Activated naive CD8-positive, alpha-beta T cell treated with anti-CD3 and anti-CD28 coated beads, Interleukin-2, amount 50 U/mL, for 24 hours (primary cell): ENCODE data around the gene GZMM.

Source experiments
- ATAC-seq: fragments of 150-1000 bp; cut with Tn5 transposase; one replicate; pipeline ENCODE4 v1.10.0; 2021
- DNase-seq: peaks from one replicate; pipeline ENCODE4 v3.0.0; 2021
- H3K27ac Mint-ChIP-seq: one replicate; pipeline ENCODE4 v1.8.0; 2021; ENCODE audit warnings: mild to moderate bottlenecking, mixed read lengths
- H3K27me3 Mint-ChIP-seq: one replicate; pipeline ENCODE4 v1.8.0; 2021; ENCODE audit warnings: mixed read lengths
- H3K36me3 Mint-ChIP-seq: one replicate; pipeline ENCODE4 v1.8.0; 2021; ENCODE audit warnings: low read depth, mixed read lengths
- H3K4me1 Mint-ChIP-seq: one replicate; pipeline ENCODE4 v1.8.0; 2021; ENCODE audit warnings: mixed read lengths
- H3K4me3 Mint-ChIP-seq: one replicate; pipeline ENCODE4 v1.8.0; 2021; ENCODE audit warnings: mild to moderate bottlenecking, moderate library complexity, mixed read lengths
- H3K9me3 Mint-ChIP-seq: one replicate; pipeline ENCODE4 v1.8.0; 2021; ENCODE audit warnings: mixed read lengths

The GZMM gene

GRCh38 chr19:524062-524674 is 19.7 kb upstream of the GZMM start:
- Mint-ChIP-seq H3K36me3 (no peaks in the 10 kb centered on the region), H3K27ac (no peak overlapping the region), H3K27me3 (peaks cover 4% of the 10 kb centered on the region), H3K9me3 (no peaks in the 10 kb centered on the region), H3K4me1 (peaks cover 3% of the 10 kb centered on the region), H3K4me3 (no peak overlapping the region)
- DNase-seq = no peak
- peak; percentile 28 for ATAC-seq

DNA sequence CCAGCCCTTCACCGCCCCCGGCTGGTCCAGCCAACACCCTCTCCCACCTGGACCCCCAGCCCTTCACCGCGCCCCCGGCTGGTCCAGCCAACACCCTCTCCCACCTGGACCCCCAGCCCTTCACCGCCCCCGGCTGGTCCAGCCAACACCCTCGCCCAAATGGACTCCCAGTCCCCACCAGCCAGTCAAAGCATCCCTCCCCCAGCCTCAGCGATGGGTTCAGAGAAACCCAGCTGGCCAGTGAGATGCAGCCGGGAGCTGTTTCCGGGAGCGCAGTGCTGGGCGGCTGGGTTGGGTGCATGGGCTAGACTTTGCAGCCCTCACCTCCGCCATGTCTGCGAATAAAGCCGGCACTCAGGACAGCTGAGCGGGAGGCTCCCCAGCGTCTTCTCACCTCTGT is 18.8 kb upstream of the GZMM start:
- DNase-seq (no peak), ATAC-seq (no peak)
- Mint-ChIP-seq H3K4me3 (no peak overlapping the region), H3K27ac (no peak overlapping the region), H3K36me3 (no peaks in the 10 kb centered on the region), H3K4me1 (peaks cover 4% of the 10 kb centered on the region), H3K27me3 (peaks cover 4% of the 10 kb centered on the region), H3K9me3 (no peaks in the 10 kb centered on the region)

- ATAC-seq (no peak), DNase-seq (no peak)
- Mint-ChIP-seq H3K36me3 (no peaks in the 10 kb centered on the region), H3K4me3 (no peak overlapping the region), H3K9me3 (no peaks in the 10 kb centered on the region), H3K4me1 (peaks cover 10% of the 10 kb centered on the region), H3K27me3 (peaks cover 4% of the 10 kb centered on the region), H3K27ac (no peak overlapping the region)
Observed at GRCh38 chr19:525857-526419, 17.9 kb upstream of the GZMM start.

DNA sequence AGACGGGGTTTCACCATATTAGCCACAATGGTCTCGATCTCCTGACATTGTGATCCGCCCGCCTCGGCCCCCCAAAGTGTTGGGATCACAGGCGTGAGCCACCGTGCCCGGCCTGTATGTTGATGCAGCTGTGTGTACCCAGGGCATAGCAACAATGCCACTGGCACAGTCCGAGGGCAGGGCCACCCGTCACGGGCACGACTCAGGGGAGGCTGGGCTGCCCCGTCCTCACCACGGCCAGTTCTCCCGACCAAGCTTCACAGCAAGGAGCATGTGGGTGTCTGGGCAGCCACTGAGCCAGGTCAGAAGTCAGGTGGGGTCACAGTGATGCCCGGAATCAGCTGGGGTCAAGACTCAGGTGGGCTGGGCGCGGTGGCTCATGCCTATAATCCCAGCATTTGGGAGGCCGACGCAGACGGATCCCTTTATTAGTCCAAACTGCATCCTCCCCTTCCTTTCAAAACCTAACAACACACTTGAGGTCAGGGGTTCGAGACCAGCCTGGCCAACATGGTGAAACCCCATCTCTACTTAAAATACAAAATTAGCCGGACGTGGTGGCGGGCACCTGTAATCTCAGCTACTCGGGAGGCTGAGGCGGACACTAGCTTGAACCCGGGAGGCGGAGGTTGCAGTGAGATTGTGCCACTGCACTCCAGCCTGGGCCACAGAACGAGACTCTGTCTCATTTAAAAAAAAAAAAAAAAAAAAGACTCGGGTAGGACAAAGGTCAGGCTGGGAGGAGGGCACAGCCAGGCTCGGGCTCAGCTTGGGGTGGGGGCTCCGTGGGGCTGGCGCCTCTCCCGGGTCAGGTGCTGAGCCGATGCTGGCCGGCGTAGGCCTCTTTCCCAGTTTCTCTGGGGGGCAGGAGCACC is 13.5 kb upstream of the GZMM start:
- H3K27ac Mint-ChIP-seq = peak overlapping the region; percentile 86
- H3K4me3 Mint-ChIP-seq = peak overlapping the region; percentile 83
- DNase-seq (no peak), ATAC-seq (no peak)
- no peaks in the 10 kb centered on the region for H3K9me3 Mint-ChIP-seq
- peaks cover 24% of the 10 kb centered on the region for H3K4me1 Mint-ChIP-seq
- H3K36me3 Mint-ChIP-seq = no peaks in the 10 kb centered on the region
- peaks cover 4% of the 10 kb centered on the region for H3K27me3 Mint-ChIP-seq

GRCh38 chr19:531009-531752 is 12.7 kb upstream of the GZMM start:
- H3K27me3 Mint-ChIP-seq = peaks cover 4% of the 10 kb centered on the region
- H3K36me3 Mint-ChIP-seq = no peaks in the 10 kb centered on the region
- H3K4me1 Mint-ChIP-seq = peaks cover 24% of the 10 kb centered on the region
- DNase-seq (peak; percentile 93), ATAC-seq (peak; percentile 77)
- H3K4me3 Mint-ChIP-seq = peak overlapping the region; percentile 83
- no peaks in the 10 kb centered on the region for H3K9me3 Mint-ChIP-seq
- peak overlapping the region; percentile 86 for H3K27ac Mint-ChIP-seq

GRCh38 chr19:531753-532560 is 11.9 kb upstream of the GZMM start, which contains the start of gene CDC34:
TSS of gene CDC34 (plus strand) at chr19:531760. CDS start at chr19:531932, 172 bp downstream.
- ATAC-seq = peak; percentile 15
- no peaks in the 10 kb centered on the region for H3K9me3 Mint-ChIP-seq
- H3K4me1 Mint-ChIP-seq = peaks cover 24% of the 10 kb centered on the region
- DNase-seq = no peak
- peak within 1 kb of the TSS; percentile 86 for H3K27ac Mint-ChIP-seq
- peaks cover 3% of the 10 kb centered on the region for H3K27me3 Mint-ChIP-seq
- H3K4me3 Mint-ChIP-seq = peak within 1 kb of the TSS; percentile 87
- H3K36me3 Mint-ChIP-seq = no peaks in the 10 kb centered on the region

DNA sequence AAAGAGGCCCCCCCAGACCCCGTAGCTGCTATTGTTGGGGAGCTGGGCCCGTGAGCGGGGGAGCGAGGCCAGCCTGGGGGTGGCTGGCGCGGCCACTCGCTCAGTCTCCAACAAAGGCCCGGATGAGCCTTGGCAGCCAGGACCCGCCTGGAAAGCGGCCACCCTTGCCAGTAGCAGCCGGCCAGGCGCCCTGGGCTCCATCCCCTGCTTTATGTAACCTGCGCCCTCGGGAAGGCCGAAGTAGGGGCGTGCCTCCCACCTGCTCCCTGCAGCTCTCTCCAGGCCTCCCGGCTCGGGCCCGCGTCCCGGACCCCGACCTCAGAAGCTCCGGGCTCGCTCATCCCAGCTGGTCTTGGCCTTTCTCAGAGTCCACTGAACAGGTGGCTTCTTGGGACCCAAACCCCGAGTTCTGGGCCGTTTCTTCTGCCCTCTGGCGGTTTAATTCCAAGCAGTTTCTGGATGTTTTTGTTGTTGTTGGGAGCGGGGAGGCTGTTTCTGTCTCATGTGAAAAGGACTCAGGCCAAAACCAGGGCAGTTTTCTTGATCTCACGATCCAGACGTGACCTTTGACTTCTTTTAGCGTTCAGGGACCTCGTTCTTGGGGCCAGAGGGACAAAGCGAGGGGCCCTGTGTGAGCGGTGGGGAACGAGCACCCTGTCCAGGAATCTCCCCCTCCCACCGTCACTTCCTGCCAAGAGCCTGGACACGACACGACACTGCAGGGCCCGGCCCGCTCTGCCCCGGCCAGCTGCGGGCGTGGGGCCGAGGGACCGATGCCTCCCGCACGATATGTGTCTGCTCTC is 11.1 kb upstream of the GZMM start:
- Mint-ChIP-seq H3K36me3 (no peaks in the 10 kb centered on the region), H3K27ac (peak overlapping the region; percentile 69), H3K4me1 (peaks cover 24% of the 10 kb centered on the region), H3K9me3 (no peaks in the 10 kb centered on the region), H3K4me3 (peak overlapping the region; percentile 87), H3K27me3 (peaks cover 3% of the 10 kb centered on the region)
- no peak for ATAC-seq
- peak; percentile 41 for DNase-seq

- H3K27ac Mint-ChIP-seq = no peak overlapping the region
- no peaks in the 10 kb centered on the region for H3K27me3 Mint-ChIP-seq
- peaks cover 1% of the 10 kb centered on the region for H3K36me3 Mint-ChIP-seq
- H3K4me3 Mint-ChIP-seq = peak overlapping the region; percentile 87
- DNase-seq (no peak), ATAC-seq (no peak)
- peaks cover 24% of the 10 kb centered on the region for H3K4me1 Mint-ChIP-seq
- no peaks in the 10 kb centered on the region for H3K9me3 Mint-ChIP-seq
Observed at GRCh38 chr19:533364-534058, 10.3 kb upstream of the GZMM start.

DNA sequence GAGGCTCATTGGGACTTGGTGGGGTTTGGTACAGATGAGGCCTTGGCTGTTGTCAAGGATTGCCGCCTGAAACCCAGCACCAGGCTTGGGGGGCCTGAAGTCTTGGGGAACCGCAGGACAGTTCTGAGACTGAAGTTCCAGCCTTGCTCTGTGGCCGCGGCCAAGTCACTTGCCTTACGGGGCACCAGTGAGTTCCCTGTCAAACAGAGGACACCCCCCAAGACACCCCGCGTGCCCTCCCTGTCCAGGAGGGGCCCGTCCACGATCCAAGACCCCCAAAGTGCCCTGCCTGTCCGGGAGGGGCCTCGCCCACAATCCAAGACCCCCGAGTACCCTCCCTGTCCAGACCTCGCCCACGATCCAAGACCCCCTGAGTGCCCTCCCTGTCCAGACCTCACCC is 9.8 kb upstream of the GZMM start:
- Mint-ChIP-seq H3K4me1 (peaks cover 24% of the 10 kb centered on the region), H3K9me3 (no peaks in the 10 kb centered on the region), H3K27ac (no peak overlapping the region), H3K4me3 (peak overlapping the region; percentile 87), H3K27me3 (no peaks in the 10 kb centered on the region), H3K36me3 (peaks cover 3% of the 10 kb centered on the region)
- no peak for ATAC-seq
- no peak for DNase-seq

DNA sequence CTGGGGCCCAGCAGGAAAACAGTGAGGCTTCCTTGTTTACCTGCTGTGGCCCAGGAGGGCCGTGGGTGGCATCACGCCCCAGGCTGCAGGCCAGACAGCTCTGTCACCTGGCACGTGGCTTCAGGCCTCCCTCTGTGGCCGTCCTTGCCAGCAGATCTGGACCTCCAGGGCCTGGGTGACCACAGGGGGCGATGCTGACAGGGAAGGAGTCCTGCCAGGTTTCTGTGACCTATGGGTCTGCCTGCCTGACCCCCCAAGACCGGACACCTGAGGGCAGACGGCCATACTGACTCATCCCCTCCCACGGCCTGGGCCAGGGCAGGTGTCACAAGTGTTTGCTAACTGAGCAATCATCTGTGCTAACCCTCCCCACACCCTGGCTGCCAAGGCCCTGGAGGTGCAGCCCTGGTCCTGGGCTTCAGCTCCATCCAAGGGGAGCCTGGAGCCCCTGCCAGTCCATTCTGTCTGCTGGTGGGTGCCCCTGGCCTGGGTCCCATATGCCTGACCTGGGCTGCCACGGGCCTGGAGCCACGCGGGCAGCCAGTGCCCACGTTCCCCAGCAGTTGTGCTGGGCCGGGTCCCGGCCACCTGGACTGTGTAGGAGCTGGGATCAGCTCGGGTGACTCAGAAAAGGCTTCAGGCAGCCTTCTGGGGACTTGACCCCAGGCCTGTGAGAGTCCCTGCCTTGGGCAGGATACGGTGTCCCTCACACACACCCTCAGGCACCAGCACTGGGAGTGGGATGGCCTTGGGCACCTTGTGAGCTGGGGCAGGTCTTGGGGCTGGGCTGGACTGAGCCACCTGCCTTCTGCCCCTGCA is 8.6 kb upstream of the GZMM start:
- Mint-ChIP-seq H3K36me3 (peaks cover 3% of the 10 kb centered on the region), H3K4me3 (no peak overlapping the region)
- no peak for ATAC-seq

GRCh38 chr19:536031-536880 is 7.6 kb upstream of the GZMM start:
- peaks cover 3% of the 10 kb centered on the region for H3K36me3 Mint-ChIP-seq
- H3K27me3 Mint-ChIP-seq = no peaks in the 10 kb centered on the region
- no peaks in the 10 kb centered on the region for H3K9me3 Mint-ChIP-seq
- no peak overlapping the region for H3K27ac Mint-ChIP-seq
- no peak for ATAC-seq
- no peak for DNase-seq
- no peak overlapping the region for H3K4me3 Mint-ChIP-seq
- H3K4me1 Mint-ChIP-seq = peaks cover 15% of the 10 kb centered on the region

More for the DNA sequence above, 8.6 kb upstream of the GZMM start:
- H3K27me3 Mint-ChIP-seq = no peaks in the 10 kb centered on the region
- no peak for DNase-seq
- peaks cover 21% of the 10 kb centered on the region for H3K4me1 Mint-ChIP-seq
- H3K27ac Mint-ChIP-seq = no peak overlapping the region
- H3K9me3 Mint-ChIP-seq = no peaks in the 10 kb centered on the region
